HAP-1 (cell line): ENCODE data around the gene NUDT13.
"Not testable (repeated sequence)": the region's sequence is repeated elsewhere in the genome, so short reads cannot be mapped to it uniquely, and the experiment has no call there.

Experiments used
- DNase-seq, 2 experiments: peaks; one replicate each; pipeline ENCODE4 v3.0.0-alpha.2; 2016 to 2020; ENCODE audit warnings: low spot score in 2 of 2
- H3K27me3 ChIP-seq: fragments of 250-450 bp; sonication (Bioruptor Pico); 2 replicates; pipeline ENCODE4 v1.5.1; 2020; ENCODE audit warnings: low read depth, mild to moderate bottlenecking, moderate library complexity
- H3K36me3 ChIP-seq: fragments of 250-450 bp; sonication (Bioruptor Pico); replicated peaks from 2 replicates; pipeline ENCODE4 v1.5.1; 2020; ENCODE audit warnings: mild to moderate bottlenecking
- H3K4me1 ChIP-seq: fragments of 250-450 bp; sonication (Bioruptor Pico); 2 replicates; pipeline ENCODE4 v1.5.1; 2020; ENCODE audit warnings: mild to moderate bottlenecking
- H3K4me3 ChIP-seq: fragments of 250-450 bp; sonication (Bioruptor Pico); 2 replicates; pipeline ENCODE4 v1.5.1; 2020; ENCODE audit warnings: mild to moderate bottlenecking, moderate library complexity
- H3K9me3 ChIP-seq: fragments of 250-450 bp; sonication (Bioruptor Pico); 2 replicates; pipeline ENCODE4 v1.5.1; 2020; ENCODE audit warnings: mild to moderate bottlenecking, moderate library complexity
- in situ Hi-C: fragments of 300-500 bp; cut with MboI; formaldehyde crosslinking; loops from 3 replicates; pipeline ENCODE4 v1.14.3; 2020; ENCODE audit warnings: low sequenced_read_pairs, inconsistent platforms, mixed read lengths

NUDT13 gene

DNA sequence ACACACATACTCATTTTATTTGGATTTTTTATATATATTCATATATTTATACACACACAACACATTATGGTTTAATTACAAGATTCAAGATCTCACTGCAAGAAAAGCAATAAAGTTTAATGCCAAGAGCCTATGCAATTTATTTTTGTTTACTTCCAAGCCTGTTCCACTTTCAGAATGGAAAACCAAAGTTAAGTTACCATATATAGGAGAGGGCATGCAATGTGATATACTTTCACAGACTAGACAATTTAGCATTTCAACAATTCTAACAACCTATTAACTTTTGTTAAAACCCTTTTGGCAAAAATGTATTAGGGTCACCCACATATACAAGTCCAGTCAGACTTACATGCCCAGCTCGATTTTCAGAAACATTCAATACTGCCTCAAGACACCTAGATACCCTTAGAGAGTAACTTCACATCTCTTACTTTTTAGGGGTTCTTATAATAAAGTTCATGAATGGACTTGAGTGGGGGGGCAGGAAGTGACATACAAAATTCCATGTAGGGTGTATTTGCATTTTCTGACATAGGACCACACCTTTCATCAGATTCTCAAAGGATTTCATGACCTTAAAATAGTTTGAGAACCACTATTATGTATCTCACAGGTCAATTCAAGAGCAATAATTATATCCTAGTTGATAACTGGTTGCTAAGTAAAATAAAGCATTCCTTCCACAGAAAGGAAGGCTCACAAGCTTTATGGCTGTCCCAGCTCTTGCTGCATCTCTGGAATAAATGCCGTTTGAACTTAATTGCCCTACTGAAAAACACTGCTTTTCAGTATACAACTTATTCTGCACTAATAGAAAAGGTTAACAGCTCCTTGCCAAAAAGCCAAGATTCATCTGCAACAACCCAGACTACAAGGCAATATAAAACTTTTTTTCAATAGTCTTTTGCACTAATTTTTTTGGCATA lies 16.1 kb upstream of the NUDT13 start:
- DNase-seq: no peak
- Histone ChIP-seq H3K9me3 (no peaks in the 10 kb centered on the region), H3K4me3 (peak overlapping the region; percentile 81), H3K27me3 (no peaks in the 10 kb centered on the region), H3K4me1 (peaks cover 8% of the 10 kb centered on the region; the same call in 1 of the 2 replicates), H3K36me3 (no peaks in the 10 kb centered on the region)
- in situ Hi-C loops: no loop called here

DNA sequence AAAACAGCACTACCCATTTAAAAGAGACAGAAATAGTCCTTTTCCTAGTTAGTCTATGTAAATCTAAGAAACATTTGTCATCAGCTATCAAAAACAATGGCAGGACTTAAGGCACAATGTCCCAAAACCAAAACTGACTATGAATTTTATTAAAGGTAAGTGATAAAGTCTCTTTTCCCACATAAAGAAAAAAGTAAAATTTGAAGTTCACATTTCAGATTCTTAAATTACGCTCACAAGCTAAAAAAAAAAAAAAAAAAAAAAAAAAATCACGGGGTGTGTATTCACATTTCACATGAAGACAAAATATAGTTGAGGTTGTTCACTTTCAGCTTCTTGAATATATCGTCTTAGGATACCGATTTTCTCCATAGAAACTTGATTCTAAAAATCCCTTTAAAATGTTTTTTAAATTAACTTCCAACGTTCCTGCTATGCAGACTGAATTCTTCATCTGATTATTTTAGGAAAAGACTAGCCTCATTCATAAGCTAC lies 15.2 kb upstream of the NUDT13 start:
- Histone ChIP-seq H3K4me3 (peak overlapping the region; percentile 81), H3K9me3 (no peaks in the 10 kb centered on the region), H3K4me1 (peaks cover 8% of the 10 kb centered on the region; the same call in 1 of the 2 replicates), H3K36me3 (no peaks in the 10 kb centered on the region), H3K27me3 (no peaks in the 10 kb centered on the region)
- DNase-seq: no peak
- in situ Hi-C loops: no loop called here

DNA sequence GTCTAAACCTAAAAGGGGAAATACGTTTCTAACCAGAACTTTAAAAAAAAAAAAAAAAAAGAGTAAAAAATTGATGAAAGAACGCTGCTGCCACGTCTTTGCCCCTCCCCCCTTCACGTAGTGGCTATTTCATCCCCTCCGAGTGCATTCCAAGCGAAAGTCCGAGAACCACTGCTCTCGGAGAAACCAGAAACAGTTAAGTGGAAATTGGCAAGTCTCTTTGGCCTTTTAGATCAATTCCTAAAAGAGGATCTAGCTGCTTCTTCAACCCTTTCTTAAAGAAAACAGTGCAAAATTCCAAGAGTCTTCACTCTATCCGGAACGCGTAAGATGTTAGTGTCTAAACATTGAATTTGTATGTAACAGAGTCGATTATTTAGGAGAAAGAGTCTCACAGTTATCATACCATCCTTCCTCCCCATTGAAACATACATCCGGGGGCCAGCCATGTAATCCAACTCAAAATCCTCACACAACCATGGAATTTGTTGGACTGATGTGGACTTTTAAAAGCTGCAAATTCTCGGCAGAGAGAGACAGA lies 14.7 kb upstream of the NUDT13 start:
- Histone ChIP-seq H3K27me3 (no peaks in the 10 kb centered on the region), H3K4me1 (peaks cover 8% of the 10 kb centered on the region; the same call in 1 of the 2 replicates), H3K4me3 (peak overlapping the region; percentile 81), H3K36me3 (no peaks in the 10 kb centered on the region), H3K9me3 (no peaks in the 10 kb centered on the region)
- in situ Hi-C loops: no loop called here
- DNase-seq: peak; percentile 68 to 79

DNA sequence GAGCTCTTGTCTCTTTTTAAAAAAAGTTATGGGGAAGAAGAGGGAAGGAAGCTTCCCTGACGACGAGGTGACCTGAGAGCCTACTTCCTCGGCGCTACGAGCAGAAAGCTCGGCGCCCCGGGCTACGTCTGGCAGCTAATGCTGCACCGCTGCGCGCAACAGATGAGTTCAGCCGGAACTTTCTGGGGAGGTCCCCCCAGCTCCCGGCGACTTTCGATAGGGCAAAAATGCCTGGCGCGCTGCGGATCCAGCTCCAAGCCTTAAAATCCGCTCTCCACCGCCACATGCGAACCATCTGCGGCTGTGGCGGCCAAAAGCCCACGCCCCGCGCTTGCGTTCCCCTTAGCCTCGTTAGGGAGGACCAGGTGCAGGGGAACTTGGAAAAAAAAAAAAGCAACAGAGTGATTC lies 14.2 kb upstream of the NUDT13 start:
- peaks cover 8% of the 10 kb centered on the region; the same call in 1 of the 2 replicates for H3K4me1 ChIP-seq
- H3K9me3 ChIP-seq: no peaks in the 10 kb centered on the region
- H3K27me3 ChIP-seq: no peaks in the 10 kb centered on the region
- H3K36me3 ChIP-seq: no peaks in the 10 kb centered on the region
- in situ Hi-C loops: no loop called here
- DNase-seq: peak; percentile 61 to 77
- H3K4me3 ChIP-seq: peak overlapping the region; percentile 81

DNA sequence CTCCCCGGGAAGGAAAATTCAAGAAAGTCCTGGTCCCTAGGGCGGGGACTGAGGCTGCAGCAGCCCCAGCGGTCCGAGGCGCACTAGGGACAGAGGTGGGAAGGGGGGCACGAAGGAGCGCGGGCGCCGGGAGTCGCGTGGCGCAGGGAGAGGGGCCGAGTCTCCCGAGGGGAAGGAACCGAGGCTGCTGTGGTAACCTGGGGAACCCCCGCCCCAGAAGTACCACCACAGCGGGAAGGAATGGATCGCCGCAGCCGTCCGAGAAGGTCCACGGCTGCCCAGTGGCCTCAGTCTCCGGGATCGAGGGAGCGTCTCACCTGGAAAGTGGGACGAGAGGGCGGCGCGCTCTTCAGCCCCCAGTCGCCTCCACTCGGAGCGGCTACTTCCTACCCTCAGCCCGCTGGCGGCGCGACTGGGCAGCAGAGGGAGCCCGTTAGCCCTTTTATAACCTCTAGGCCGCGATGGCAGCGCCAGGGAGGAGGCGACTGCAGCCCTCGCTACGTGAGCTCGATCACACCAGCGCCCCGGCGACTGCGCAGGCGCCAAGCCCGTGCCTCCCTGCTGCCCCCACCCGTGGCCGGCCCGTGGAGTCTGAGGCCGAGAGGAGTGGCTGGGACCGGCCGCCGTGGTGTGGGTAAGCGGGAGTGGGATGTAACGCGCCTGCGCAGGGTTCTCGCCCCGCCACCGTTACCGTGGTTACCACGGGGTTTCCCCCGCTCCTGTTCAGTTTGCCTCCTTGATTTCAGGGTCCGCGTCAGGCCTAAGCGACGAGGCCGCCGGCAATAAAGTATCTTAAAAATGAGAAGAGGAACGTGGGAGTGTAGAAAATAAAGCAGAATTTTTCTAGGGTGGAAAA lies 13.6 kb upstream of the NUDT13 start, which contains the start of gene P4HA1:
P4HA1 (minus strand) TSS at position 418 of the 856 bp plus-strand sequence. CDS start 21,983 bp downstream, outside the sequence.
- Histone ChIP-seq H3K27me3 (no peaks in the 10 kb centered on the region), H3K9me3 (no peaks in the 10 kb centered on the region), H3K4me3 (peak within 1 kb of the TSS; percentile 81), H3K36me3 (no peaks in the 10 kb centered on the region), H3K4me1 (peaks cover 8% of the 10 kb centered on the region; the same call in 1 of the 2 replicates)
- peak; percentile 89 to 96 for DNase-seq
- in situ Hi-C loops: no loop called here

DNA sequence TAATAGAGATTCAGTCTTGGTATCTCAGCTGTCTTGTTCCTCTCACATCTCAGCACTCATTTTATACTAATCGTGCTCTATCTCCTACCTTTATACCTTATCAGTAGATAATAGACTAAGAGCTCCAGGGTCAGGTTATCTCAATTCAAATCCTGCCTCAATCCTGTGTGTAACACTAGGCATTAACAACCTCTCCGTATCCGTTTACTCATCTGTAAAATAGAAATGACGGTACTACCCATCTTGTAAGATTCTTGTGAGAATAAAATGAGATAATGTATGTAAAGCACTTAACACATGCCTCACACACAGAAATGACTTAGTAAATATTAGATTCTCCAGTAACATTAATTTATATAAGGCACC lies 13.0 kb upstream of the NUDT13 start:
- in situ Hi-C loops: no loop called here
- no peak for DNase-seq
- Histone ChIP-seq H3K4me3 (peak overlapping the region; percentile 81), H3K9me3 (no peaks in the 10 kb centered on the region), H3K36me3 (no peaks in the 10 kb centered on the region), H3K4me1 (peaks cover 8% of the 10 kb centered on the region; the same call in 1 of the 2 replicates), H3K27me3 (no peaks in the 10 kb centered on the region)

DNA sequence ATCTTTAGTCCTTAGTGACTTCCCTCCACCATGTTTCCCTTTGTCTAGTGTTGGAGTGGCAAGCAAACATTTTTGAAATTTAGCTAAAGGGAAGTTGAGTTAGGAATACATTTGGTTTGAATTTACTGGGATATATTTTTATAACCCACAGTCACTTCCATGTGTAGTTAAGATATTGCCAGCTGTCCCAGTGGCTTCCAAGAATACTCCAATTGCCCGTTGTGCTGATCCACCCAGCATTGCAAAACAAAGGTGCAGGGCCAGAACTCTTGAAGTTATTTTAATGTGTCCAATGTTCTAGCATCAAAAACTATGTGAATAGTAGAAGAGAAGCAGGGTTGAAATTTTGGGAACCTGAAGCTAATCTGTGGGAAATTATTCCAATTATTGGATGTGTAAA lies 11.1 kb upstream of the NUDT13 start:
- peaks cover 4% of the 10 kb centered on the region; the same call in 1 of the 2 replicates for H3K4me1 ChIP-seq
- no peak for DNase-seq
- in situ Hi-C loops: no loop called here
- H3K9me3 ChIP-seq: no peaks in the 10 kb centered on the region
- H3K27me3 ChIP-seq: no peaks in the 10 kb centered on the region
- H3K4me3 ChIP-seq: no peak overlapping the region
- no peaks in the 10 kb centered on the region for H3K36me3 ChIP-seq

DNA sequence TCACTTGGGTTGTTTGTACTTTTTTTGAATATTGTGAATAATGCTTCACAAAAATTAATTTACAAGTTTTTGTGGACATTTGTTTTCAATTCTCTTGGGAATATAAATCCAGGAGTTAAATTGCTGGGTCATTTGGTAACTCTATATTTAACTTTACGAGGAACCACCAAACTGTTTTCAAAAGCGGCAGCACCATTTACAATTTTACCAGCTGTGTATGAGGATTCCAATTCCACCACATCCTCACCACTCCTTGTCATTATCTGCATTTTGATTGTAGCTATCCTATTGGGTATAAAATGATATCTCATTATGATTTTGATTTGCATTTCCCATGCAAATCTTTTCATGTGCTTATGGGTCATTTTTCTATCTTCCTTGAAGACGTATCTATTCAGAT lies 4.0 kb upstream of the NUDT13 start:
- DNase-seq: no peak
- Histone ChIP-seq H3K27me3 (no peaks in the 10 kb centered on the region), H3K9me3 (no peaks in the 10 kb centered on the region; the same call in 1 of the 2 replicates), H3K36me3 (no peaks in the 10 kb centered on the region), H3K4me1 (peaks cover 6% of the 10 kb centered on the region; the same call in 1 of the 2 replicates), H3K4me3 (no peak overlapping the region)
- in situ Hi-C loops: no loop called here

DNA sequence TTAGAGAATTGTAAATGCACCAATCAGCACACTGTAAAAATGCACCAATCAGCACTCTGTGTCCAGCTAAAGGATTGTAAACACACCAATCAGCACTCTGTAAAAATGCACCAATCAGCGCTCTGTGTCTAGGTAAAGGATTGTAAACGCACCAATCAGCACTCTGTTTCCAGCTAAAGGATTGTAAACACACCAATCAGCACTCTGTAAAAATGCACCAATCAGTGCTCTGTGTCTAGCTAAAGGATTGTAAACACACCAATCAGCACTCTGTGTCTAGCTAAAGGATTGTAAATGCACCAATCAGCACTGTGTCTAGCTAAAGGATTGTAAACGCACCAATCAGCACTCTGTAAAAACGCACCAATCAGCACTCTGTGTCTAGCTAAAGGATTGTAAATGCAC lies 1.0 kb upstream of the NUDT13 start:
- H3K9me3 ChIP-seq, in situ Hi-C loops, H3K27me3 ChIP-seq, H3K4me3 ChIP-seq, H3K36me3 ChIP-seq, H3K4me1 ChIP-seq, DNase-seq: not testable (repeated sequence)

DNA sequence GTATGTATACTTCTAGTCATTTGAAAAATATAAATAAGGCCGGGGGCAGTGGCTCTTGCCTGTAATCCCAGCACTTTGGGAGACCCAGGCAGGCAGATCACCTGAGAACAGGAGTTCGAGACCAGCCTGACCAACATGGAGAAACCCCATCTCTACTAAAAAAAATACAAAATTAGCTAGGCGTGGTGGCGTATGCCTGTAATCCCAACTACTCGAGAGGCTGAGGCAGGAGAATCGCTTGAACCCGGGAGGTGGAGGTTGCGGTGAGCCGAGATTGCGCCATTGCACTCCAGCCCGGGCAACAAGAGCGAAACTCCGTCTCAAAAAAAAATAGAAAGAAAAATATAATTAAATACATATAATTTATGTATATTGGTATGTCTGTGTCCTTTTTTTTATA lies 1.8 kb downstream of the NUDT13 start:
- in situ Hi-C loops, H3K36me3 ChIP-seq, H3K9me3 ChIP-seq, H3K27me3 ChIP-seq, H3K4me3 ChIP-seq, DNase-seq, H3K4me1 ChIP-seq: not testable (repeated sequence)

DNA sequence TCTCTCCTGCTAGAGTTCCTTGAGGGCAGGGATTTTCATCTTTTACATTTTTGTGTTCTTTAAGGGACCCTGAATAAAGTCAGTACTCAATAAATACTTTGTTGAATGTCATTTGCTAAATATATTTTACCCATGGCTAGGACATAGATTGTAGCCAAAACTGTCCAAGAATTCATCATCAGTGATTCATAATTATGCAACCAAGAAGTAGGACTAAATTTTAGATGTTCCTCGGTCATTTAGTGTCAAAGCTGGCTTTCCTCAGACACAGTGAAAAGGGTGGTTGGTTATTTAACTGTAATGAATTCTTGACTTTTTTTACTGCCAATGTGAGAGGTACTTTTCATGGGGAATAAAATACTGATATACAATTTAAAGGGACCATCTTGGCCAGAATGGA lies 3.3 kb downstream of the NUDT13 start:
- Histone ChIP-seq H3K4me1 (peaks cover 9% of the 10 kb centered on the region), H3K36me3 (no peaks in the 10 kb centered on the region), H3K27me3 (no peaks in the 10 kb centered on the region), H3K9me3 (no peaks in the 10 kb centered on the region; the same call in 1 of the 2 replicates), H3K4me3 (no peak overlapping the region)
- in situ Hi-C loops: no loop called here
- DNase-seq: no peak

DNA sequence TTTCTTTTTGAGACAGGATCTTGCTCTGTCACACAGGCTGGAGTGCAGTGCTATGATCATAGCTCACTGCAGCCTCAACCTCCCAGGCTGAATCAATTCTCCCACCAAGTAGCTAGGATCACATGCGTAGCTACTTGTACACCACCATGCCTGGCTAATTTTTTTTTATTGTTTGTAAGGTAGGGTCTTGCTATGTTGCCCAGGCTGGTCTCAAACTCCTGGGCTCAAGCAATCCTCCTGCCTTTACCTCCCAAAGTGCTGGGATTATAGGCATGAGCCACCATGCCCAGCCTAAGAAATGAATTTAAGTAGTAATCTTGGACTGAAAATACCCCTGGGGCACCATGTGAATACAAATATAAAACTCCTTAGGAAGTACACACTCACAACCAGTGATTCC lies 5.8 kb downstream of the NUDT13 start:
- no peaks in the 10 kb centered on the region for H3K36me3 ChIP-seq
- no peaks in the 10 kb centered on the region for H3K9me3 ChIP-seq
- no peak for DNase-seq
- H3K4me3 ChIP-seq: no peak overlapping the region
- H3K27me3 ChIP-seq: no peaks in the 10 kb centered on the region
- in situ Hi-C loops: no loop called here
- H3K4me1 ChIP-seq: peaks cover 12% of the 10 kb centered on the region

DNA sequence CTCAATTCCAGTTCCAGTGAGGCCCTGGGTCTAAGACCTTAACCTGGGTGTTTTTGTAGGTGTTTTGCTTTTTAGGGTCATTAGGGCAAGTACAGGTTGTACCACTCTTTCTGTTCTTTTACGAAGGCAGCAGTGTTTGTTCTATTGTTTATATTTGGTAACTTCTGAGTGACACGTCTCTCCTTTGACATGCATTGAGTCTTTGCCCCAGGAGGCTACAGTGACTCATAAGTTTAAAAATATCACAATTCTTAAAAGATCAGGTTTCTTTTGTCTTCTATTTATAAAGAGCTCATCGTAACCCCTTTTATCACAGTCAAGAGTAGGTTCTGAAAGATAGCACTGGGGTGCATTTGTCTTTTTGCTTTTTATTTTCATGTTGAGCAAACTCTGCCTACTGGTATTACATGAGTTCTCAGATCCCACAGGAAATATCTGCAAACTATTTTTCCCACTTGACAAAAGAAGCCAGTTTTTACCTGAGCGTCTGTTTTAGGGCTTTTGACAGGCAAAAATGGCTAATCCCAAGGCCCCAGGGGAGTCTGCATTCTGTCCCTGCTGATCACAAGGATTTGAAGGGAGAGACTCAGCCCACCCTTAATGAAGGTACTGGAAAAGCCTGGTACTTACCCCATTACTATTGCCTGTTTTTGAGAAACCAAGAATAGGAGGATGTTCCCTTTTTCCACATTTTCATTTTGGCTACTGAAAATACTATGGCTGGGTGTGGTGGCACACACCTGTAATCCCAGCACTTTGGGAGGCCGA lies 7.9 kb downstream of the NUDT13 start:
- Histone ChIP-seq H3K27me3 (no peaks in the 10 kb centered on the region), H3K36me3 (no peaks in the 10 kb centered on the region), H3K4me3 (no peak overlapping the region), H3K4me1 (peaks cover 12% of the 10 kb centered on the region), H3K9me3 (no peaks in the 10 kb centered on the region)
- in situ Hi-C loops: no loop called here
- peak; percentile 62 to 66 for DNase-seq
